GM12801 (cell line): ENCODE data around the gene PRCP.

Source experiments
- TF ChIP-seq, protein P1 (sequence below): IDR thresholded peaks from one replicate; pipeline ENCODE4 v1.5.1; 2011; ENCODE audit warnings: control low read depth; ENCODE audit not compliant: insufficient read length; ENCODE audit errors: extremely low read depth

The PRCP gene

GRCh38 chr11:82862379-82862778, 37.9 kb downstream of the PRCP start:
- TF ChIP-seq, protein P1, sequence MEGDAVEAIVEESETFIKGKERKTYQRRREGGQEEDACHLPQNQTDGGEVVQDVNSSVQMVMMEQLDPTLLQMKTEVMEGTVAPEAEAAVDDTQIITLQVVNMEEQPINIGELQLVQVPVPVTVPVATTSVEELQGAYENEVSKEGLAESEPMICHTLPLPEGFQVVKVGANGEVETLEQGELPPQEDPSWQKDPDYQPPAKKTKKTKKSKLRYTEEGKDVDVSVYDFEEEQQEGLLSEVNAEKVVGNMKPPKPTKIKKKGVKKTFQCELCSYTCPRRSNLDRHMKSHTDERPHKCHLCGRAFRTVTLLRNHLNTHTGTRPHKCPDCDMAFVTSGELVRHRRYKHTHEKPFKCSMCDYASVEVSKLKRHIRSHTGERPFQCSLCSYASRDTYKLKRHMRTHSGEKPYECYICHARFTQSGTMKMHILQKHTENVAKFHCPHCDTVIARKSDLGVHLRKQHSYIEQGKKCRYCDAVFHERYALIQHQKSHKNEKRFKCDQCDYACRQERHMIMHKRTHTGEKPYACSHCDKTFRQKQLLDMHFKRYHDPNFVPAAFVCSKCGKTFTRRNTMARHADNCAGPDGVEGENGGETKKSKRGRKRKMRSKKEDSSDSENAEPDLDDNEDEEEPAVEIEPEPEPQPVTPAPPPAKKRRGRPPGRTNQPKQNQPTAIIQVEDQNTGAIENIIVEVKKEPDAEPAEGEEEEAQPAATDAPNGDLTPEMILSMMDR: no peak

DNA sequence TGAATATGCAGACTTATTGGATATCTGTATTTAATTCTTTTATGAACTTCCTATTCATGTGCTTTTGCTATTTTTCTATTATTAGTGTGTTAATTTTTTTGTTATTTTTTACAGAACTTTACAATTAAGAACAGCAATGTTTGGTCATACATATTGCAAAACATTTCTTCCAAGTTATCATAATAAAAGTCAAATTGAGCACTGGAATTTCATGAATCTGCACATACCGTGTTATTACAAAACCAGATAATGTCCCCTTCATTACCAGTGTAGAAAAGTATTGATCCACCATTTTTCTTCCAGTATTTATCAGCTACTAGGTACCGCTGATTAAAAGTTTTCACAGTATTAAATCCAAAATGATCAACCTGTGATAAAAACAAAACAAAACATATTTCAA, 40.5 kb downstream of the PRCP start:
- TF ChIP-seq, protein P1: no peak

- TF ChIP-seq, protein P1: no peak
These were observed 41.6 kb downstream of the PRCP start for GRCh38 chr11:82858556-82859091.

- TF ChIP-seq, protein P1: no peak
These were observed 42.1 kb downstream of the PRCP start for GRCh38 chr11:82858133-82858532.

- TF ChIP-seq, protein P1: no peak
These were observed 43.1 kb downstream of the PRCP start for GRCh38 chr11:82857145-82857544.

DNA sequence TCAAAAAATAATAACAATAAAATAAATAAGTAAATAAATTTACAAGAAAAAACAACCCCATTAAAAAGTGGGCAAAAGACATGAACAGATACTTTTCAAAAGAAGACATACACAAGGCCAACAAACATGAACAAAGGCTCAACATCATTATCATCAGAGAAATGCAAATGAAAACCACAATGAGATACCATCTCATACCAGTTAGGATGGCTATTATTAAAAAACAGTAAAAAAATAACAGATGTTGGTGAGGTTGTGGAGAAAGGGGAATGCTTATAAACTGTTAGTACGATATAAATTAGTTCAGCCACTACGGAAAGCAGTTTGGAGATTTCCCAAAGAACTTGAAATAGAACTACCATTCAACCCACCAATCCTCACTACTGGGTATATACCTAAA, 44.6 kb downstream of the PRCP start:
- TF ChIP-seq, protein P1: no peak

GRCh38 chr11:82854242-82854641, 46.0 kb downstream of the PRCP start:
- TF ChIP-seq, protein P1: no peak

DNA sequence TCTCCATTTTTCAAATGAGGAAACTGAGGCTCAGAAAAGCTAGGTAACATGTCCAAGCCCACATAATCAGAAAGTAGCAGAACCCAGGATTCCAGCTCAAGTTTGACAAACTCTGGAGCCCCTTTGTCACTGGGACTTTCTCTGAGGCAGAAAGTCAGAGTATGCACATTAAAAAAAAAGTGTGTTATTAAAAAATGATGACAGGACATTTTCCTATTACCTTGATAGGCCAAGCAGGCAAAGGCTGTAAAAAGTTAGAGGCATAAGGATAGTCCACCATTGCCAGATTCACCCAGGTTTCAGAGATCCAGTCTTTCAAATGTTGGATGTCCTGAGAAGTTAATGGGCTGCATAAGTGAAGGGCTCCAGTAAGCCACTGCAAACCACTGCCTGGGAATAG, 51.4 kb downstream of the PRCP start:
- TF ChIP-seq, protein P1: no peak
